Breast epithelium (tissue), 3 donors: ENCODE measurements around the gene RBMXL3.

Experiments
- CTCF ChIP-seq, 3 donors: fragments of 450-650 bp; IDR thresholded peaks; one replicate each; pipeline ENCODE4 v1.5.1; 2016 to 2017; ENCODE audit warnings: antibody characterized with exemption in 3 of 3, mild to moderate bottlenecking in 3 of 3, moderate library complexity in 3 of 3
- POLR2A ChIP-seq: fragments of 450-650 bp; IDR thresholded peaks from one replicate; pipeline ENCODE4 v1.6.1; 2016; ENCODE audit warnings: antibody characterized with exemption, mild to moderate bottlenecking, moderate library complexity
- POLR2AphosphoS5 ChIP-seq, 3 donors: sonication (generic); formaldehyde crosslinking; IDR thresholded peaks; one replicate each; pipeline ENCODE4 v1.6.1; 2017; ENCODE audit warnings: antibody characterized with exemption in 3 of 3

GRCh38 chrX:115178473-115178872 is 10.7 kb upstream of the RBMXL3 start:
- TF ChIP-seq CTCF (IDR thresholded peaks at IDR 0.05): no peak
- no peak for TF ChIP-seq POLR2A
- no peak for TF ChIP-seq POLR2AphosphoS5 (IDR thresholded peaks at IDR 0.05)
